Subcutaneous adipose tissue (tissue), 4 donors: ENCODE data around the gene DNAJC27. TPM values are rescaled to one million over a fixed set of nuclear protein-coding genes. Genes with fewer than 3 reads are reported as not detected.

Source experiments
- CTCF ChIP-seq: fragments of 450-650 bp; IDR thresholded peaks from one replicate; pipeline ENCODE4 v1.5.1; 2016; ENCODE audit warnings: low read depth, mild to moderate bottlenecking, control low read depth, antibody characterized with exemption, moderate library complexity
- total RNA-seq, 4 donors: library from RNA; depleted of rRNA; stranded (reverse); fragments of >200 nt; gene quantifications; one replicate each; pipeline ENCODE4 v1.1.0, GENCODE V29; 2016

Gene DNAJC27
- total RNA-seq, 4 donors from 2014 or later = 9.3 to 21.5 (median 12.4) TPM

- no peak for TF ChIP-seq CTCF
Observed at GRCh38 chr2:24914713-24915112, 57.0 kb downstream of the DNAJC27 start.

GRCh38 chr2:24913911-24914310 lies 57.8 kb downstream of the DNAJC27 start:
- TF ChIP-seq CTCF = no peak

GRCh38 chr2:24912986-24913385 lies 58.8 kb downstream of the DNAJC27 start:
- TF ChIP-seq CTCF = no peak

GRCh38 chr2:24912523-24912922 lies 59.2 kb downstream of the DNAJC27 start:
- TF ChIP-seq CTCF = no peak

- TF ChIP-seq CTCF = no peak
Observed at GRCh38 chr2:24910245-24910644, 61.5 kb downstream of the DNAJC27 start.

GRCh38 chr2:24909555-24910177 lies 62.1 kb downstream of the DNAJC27 start:
- no peak for TF ChIP-seq CTCF

GRCh38 chr2:24908461-24908901 lies 63.3 kb downstream of the DNAJC27 start:
- TF ChIP-seq CTCF = no peak
